Fibroblast of villous mesenchyme (primary cell): ENCODE measurements around the gene TSR2. TPM values are rescaled to one million over a fixed set of nuclear protein-coding genes. Genes with fewer than 3 reads are reported as not detected.
"Not testable (repeated sequence)": the region's sequence is repeated elsewhere in the genome, so short reads cannot be mapped to it uniquely, and the experiment has no call there.

Experiments used
- DNase-seq: peaks from one replicate; pipeline ENCODE4 v3.0.0-alpha.2; 2010; ENCODE audit warnings: low read depth
- H3K4me3 ChIP-seq: 2 replicates; pipeline ENCODE4 v1.5.1; 2011; ENCODE audit warnings: low read depth, mild to moderate bottlenecking, low read length
- CTCF ChIP-seq: IDR thresholded peaks from 2 replicates; pipeline ENCODE4 v1.5.1; 2012; ENCODE audit warnings: low read depth, mild to moderate bottlenecking, low read length; ENCODE audit not compliant: insufficient read depth
- total RNA-seq: library from RNA; depleted of rRNA; stranded (reverse); fragments of >200 nt; gene quantifications from 2 replicates; pipeline ENCODE4 v1.2.3, GENCODE V29; 2012

TSR2 gene
- total RNA-seq, 1 donor: 12.1 TPM

- no peak for DNase-seq
- no peak for TF ChIP-seq CTCF
- H3K4me3 ChIP-seq: no peak overlapping the region
These were observed 30.0 kb downstream of the TSR2 start for GRCh38 chrX:54470054-54470760.

GRCh38 chrX:54473993-54474859 is 34.0 kb downstream of the TSR2 start:
- DNase-seq: no peak
- TF ChIP-seq CTCF: no peak
- H3K4me3 ChIP-seq: no peak overlapping the region

GRCh38 chrX:54479136-54480111 is 39.2 kb downstream of the TSR2 start:
- no peak for TF ChIP-seq CTCF
- no peak overlapping the region for H3K4me3 ChIP-seq
- no peak for DNase-seq

- TF ChIP-seq CTCF: no peak
- no peak overlapping the region for H3K4me3 ChIP-seq
- no peak for DNase-seq
These were observed 42.8 kb downstream of the TSR2 start for GRCh38 chrX:54482839-54483593.

GRCh38 chrX:54483946-54484345 is 43.7 kb downstream of the TSR2 start:
- H3K4me3 ChIP-seq: no peak overlapping the region
- TF ChIP-seq CTCF: no peak
- DNase-seq: no peak

GRCh38 chrX:54484666-54485065 is 44.5 kb downstream of the TSR2 start:
- TF ChIP-seq CTCF: no peak
- no peak overlapping the region for H3K4me3 ChIP-seq
- no peak for DNase-seq

GRCh38 chrX:54489819-54490218 is 49.6 kb downstream of the TSR2 start:
- not testable (repeated sequence) for H3K4me3 ChIP-seq, DNase-seq
